ENCODE measurements around the gene PACS2. TPM values are rescaled to one million over a fixed set of nuclear protein-coding genes. Genes with fewer than 3 reads are reported as not detected.

Gene PACS2
- total RNA-seq, 1 donor from 2014 or later, result 48.0 TPM

DNA sequence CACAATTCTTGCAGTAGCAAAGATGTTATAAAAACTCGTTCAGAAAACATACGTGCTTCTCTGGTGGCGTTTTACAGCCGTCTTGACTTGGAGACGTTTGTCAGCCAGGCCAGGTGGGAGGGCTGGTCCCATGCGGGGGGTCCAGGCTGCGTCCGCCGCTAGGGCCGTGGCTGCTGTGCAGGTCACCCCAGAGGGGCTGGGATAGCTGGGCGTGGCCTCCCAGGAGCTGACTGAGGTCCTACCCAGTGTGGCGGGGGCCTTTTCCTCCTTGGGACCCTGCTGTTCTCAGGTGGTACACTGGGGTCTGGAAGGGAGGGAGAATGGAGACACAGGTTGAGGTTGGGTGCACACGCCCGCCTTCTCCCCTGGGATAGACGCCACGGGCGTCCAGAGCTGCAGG is 130.3 kb downstream of the PACS2 start:
- ChIA-PET CTCF (no interaction called here), POLR2A (interaction anchor here (0.7 kb wide), 1 partner anchor 11 kb away, joined by 4 read pairs; no protein-coding TSS in a partner anchor)
- no peak for DNase-seq
- H3K9me3 Mint-ChIP-seq, result no peaks in the 10 kb centered on the region
- intact Hi-C loops (cut with micrococcal nuclease), result no loop called here
- no peaks in the 10 kb centered on the region for H3K4me1 Mint-ChIP-seq
- H3K36me3 Mint-ChIP-seq (ENCODE audit: low read depth), result peaks cover 18% of the 10 kb centered on the region
- no peak overlapping the region for H3K4me3 Mint-ChIP-seq
- ATAC-seq (ENCODE audit: low read depth), result no peak
- H3K27ac Mint-ChIP-seq, result no peak overlapping the region
- TF ChIP-seq, protein P1, sequence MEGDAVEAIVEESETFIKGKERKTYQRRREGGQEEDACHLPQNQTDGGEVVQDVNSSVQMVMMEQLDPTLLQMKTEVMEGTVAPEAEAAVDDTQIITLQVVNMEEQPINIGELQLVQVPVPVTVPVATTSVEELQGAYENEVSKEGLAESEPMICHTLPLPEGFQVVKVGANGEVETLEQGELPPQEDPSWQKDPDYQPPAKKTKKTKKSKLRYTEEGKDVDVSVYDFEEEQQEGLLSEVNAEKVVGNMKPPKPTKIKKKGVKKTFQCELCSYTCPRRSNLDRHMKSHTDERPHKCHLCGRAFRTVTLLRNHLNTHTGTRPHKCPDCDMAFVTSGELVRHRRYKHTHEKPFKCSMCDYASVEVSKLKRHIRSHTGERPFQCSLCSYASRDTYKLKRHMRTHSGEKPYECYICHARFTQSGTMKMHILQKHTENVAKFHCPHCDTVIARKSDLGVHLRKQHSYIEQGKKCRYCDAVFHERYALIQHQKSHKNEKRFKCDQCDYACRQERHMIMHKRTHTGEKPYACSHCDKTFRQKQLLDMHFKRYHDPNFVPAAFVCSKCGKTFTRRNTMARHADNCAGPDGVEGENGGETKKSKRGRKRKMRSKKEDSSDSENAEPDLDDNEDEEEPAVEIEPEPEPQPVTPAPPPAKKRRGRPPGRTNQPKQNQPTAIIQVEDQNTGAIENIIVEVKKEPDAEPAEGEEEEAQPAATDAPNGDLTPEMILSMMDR (IDR thresholded peaks at IDR 0.05), result no peak
- H3K27me3 Mint-ChIP-seq, result no peaks in the 10 kb centered on the region

DNA sequence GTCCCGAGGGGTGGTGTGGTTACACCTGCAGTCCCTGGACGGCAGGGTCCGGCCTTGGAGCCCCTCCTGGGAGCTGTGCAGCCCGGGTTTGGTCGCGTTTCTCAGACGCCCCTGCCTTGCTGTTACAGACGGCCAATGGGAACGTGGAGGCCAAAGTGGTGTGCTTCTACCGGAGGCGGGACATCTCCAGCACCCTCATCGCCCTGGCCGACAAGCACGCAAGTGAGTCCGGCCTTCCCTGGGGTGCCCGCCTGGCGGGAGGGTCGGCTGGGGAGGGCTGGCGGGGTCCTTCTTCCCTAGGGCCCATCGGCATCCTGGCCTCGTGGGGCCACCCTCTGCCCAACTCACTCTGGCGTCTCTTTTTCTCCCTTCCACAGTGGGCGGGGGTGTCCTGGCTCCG is 130.7 kb downstream of the PACS2 start:
- ChIA-PET POLR2A (interaction anchor here (0.5 kb wide), 1 partner anchor 50 kb away, joined by 7 read pairs; no protein-coding TSS in a partner anchor), CTCF (no interaction called here)
- ATAC-seq (ENCODE audit: low read depth), result no peak
- H3K27ac Mint-ChIP-seq, result no peak overlapping the region
- no peak overlapping the region for H3K4me3 Mint-ChIP-seq
- no peaks in the 10 kb centered on the region for H3K27me3 Mint-ChIP-seq
- DNase-seq, result no peak
- H3K4me1 Mint-ChIP-seq, result no peaks in the 10 kb centered on the region
- TF ChIP-seq, protein P1 (IDR thresholded peaks at IDR 0.05), result no peak
- peaks cover 21% of the 10 kb centered on the region for H3K36me3 Mint-ChIP-seq (ENCODE audit: low read depth)
- no peaks in the 10 kb centered on the region for H3K9me3 Mint-ChIP-seq
- intact Hi-C loops (cut with micrococcal nuclease), result no loop called here

DNA sequence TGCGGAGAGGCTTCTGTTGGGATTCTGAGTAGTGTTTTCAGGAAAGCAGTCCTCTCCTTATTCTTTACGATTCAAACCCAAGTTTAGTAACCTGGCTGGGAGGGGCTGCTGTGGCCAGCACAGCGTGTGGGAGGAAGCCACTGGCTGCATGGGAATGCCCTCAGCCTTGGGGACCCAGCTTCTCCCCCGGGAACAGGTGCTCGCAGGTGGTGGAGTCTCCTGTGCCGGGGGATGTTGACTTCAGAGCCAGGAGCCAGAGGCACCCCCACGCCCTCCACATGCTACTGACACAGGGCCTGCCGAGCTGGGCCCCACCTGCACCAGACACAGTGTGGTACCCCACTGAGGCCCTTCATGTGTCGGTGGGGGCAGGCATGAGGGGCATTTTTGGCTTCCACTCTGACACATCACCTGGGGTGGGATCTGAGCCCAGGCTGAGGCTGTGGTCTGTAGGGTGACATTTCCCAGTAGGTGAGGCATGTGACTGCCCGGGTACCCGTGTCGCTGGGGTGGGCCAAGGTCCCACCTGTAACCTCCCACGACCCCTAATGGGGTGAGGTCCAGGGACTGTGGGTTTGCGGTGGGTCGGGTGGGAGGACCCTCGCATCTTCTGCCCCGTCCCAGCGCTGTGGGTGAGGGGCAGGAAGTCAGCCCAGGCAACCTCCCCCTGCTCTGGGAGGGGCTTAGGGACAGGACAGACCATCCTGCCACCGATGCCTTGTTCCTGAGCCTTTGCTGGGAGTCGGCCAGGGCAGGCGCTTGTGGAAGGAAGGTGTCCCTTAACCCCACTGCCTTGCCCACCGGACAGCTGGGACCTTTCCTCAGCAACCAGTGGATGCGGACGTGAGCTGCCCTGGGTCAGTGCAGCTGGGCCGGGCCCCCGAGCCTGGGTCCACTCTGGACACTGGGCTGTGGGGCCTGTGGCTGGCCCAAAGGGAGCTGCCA is 131.6 kb downstream of the PACS2 start:
- Mint-ChIP-seq H3K4me3 (no peak overlapping the region), H3K27me3 (no peaks in the 10 kb centered on the region), H3K4me1 (no peaks in the 10 kb centered on the region), H3K36me3 (ENCODE audit: low read depth) (peaks cover 26% of the 10 kb centered on the region), H3K27ac (no peak overlapping the region), H3K9me3 (no peaks in the 10 kb centered on the region)
- TF ChIP-seq, protein P1 (IDR thresholded peaks at IDR 0.05), result no peak
- DNase-seq (no peak), ATAC-seq (ENCODE audit: low read depth) (no peak)
- intact Hi-C loops (cut with micrococcal nuclease), result no loop called here
- POLR2A ChIA-PET, result interaction anchor here (0.5 kb wide), 1 partner anchor 51 kb away, joined by 7 read pairs; no protein-coding TSS in a partner anchor
- CTCF ChIA-PET, result interaction anchor here (2.7 kb wide), 1 partner anchor 44 kb away, joined by 18 read pairs; no protein-coding TSS in a partner anchor

DNA sequence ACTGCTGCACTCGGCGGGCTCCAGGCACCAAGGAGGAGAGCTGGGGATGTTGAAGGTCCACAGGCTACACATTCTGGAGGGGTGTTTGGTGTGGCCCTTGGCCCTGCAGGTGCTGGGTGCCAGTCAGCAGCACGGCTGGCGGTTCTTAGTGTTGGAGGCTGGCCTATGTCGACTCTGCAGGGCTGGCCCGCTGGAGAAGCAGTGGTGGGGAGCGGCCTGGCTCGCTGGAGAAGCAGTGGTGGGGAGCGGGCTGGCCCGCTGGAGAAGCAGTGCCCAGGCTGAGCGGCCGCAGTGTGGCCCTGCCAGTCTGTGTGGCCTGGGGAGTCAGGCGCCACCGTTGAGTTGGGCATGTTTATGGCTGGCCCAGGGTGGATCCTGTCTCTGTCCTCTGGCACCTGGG is 132.4 kb downstream of the PACS2 start:
- no peak for ATAC-seq (ENCODE audit: low read depth)
- intact Hi-C loops (cut with micrococcal nuclease), result no loop called here
- CTCF ChIA-PET, result interaction anchor here (1.9 to 2.7 kb wide), 2 partner anchors 43 to 76 kb away, joined by 5 to 18 read pairs; no protein-coding TSS in a partner anchor
- H3K4me3 Mint-ChIP-seq, result no peak overlapping the region
- H3K9me3 Mint-ChIP-seq, result no peaks in the 10 kb centered on the region
- no peak overlapping the region for H3K27ac Mint-ChIP-seq
- no peak for DNase-seq
- POLR2A ChIA-PET, result no interaction called here
- peaks cover 28% of the 10 kb centered on the region for H3K36me3 Mint-ChIP-seq (ENCODE audit: low read depth)
- H3K27me3 Mint-ChIP-seq, result no peaks in the 10 kb centered on the region
- TF ChIP-seq, protein P1 (IDR thresholded peaks at IDR 0.05), result no peak
- no peaks in the 10 kb centered on the region for H3K4me1 Mint-ChIP-seq

Other genes starting within 250 kb of the PACS2 start
- 43.4 and 48.5 TPM in 2 replicates for gene GPR132, start 249.3 kb upstream of the PACS2 start, total RNA-seq
- gene JAG2, start 146.0 kb upstream of the PACS2 start, total RNA-seq, result 0.07 and 0.44 TPM in 2 replicates
- 15.1 and 15.2 TPM in 2 replicates for gene NUDT14, start 133.4 kb upstream of the PACS2 start, total RNA-seq
- 17.5 and 21.0 TPM in 2 replicates for gene BTBD6, start 66.2 kb upstream of the PACS2 start, total RNA-seq
- 28.7 and 32.8 TPM in 2 replicates for gene BRF1, start 13.7 kb upstream of the PACS2 start, total RNA-seq
- gene TEX22, start 83.8 kb downstream of the PACS2 start, total RNA-seq, result 2.8 and 5.7 TPM in 2 replicates
- gene MTA1, start 105.1 kb downstream of the PACS2 start, total RNA-seq, result 115 and 119 TPM in 2 replicates
- 2.9 and 3.0 TPM in 2 replicates for gene CRIP2, start 160.1 kb downstream of the PACS2 start, total RNA-seq
- 112 and 129 TPM in 2 replicates for gene CRIP1, start 172.1 kb downstream of the PACS2 start, total RNA-seq
- 16.7 and 18.1 TPM in 2 replicates for gene TEDC1, start 176.5 kb downstream of the PACS2 start, total RNA-seq
- gene TMEM121, start 211.8 kb downstream of the PACS2 start, total RNA-seq, result 0.95 and 1.6 TPM in 2 replicates

Data from activated B cell treated with CpG ODN at 0.5 μM for 24 hours (primary cell).